DND-41 (cell line): Measurements from ENCODE around the gene UNK.

Experiments
- ATAC-seq: fragments of 200-7000 bp; cut with Tn5 transposase; 3 replicates; pipeline ENCODE4 v1.9.1; 2021; ENCODE audit warnings: low read depth; ENCODE audit not compliant: insufficient read depth
- DNase-seq: peaks from one replicate; pipeline ENCODE4 v3.0.0-alpha.2; 2020
- H2AFZ ChIP-seq: 2 replicates; pipeline ENCODE4 v1.6.0; 2012; ENCODE audit warnings: low read depth, low read length
- H3K27ac ChIP-seq: 2 replicates; pipeline ENCODE4 v1.5.1; 2012; ENCODE audit warnings: low read length, inconsistent platforms
- H3K27me3 ChIP-seq: fragments of 200-600 bp; sonication (generic); 2 replicates; pipeline ENCODE4 v1.6.0; 2012; ENCODE audit warnings: low read length, mild to moderate bottlenecking, inconsistent platforms; ENCODE audit not compliant: insufficient read depth, poor library complexity
- H3K36me3 ChIP-seq: 2 replicates; pipeline ENCODE4 v1.5.1; 2012; ENCODE audit warnings: low read length, inconsistent platforms; ENCODE audit not compliant: insufficient read depth
- H3K4me1 ChIP-seq: 2 replicates; pipeline ENCODE4 v1.5.1; 2012; ENCODE audit warnings: mild to moderate bottlenecking, low read length; ENCODE audit not compliant: insufficient read depth
- H3K4me2 ChIP-seq: 2 replicates; pipeline ENCODE4 v1.6.0; 2012; ENCODE audit warnings: mild to moderate bottlenecking, moderate library complexity, low read length, inconsistent platforms; ENCODE audit not compliant: insufficient read depth
- H3K4me3 ChIP-seq, 2 experiments: fragments of 200-600 bp in 1 of 2; shearing (Covaris generic) in 1 of 2; 2 replicates each; pipeline ENCODE4 v1.5.1; 2012 to 2016; ENCODE audit warnings: inconsistent platforms in 2 of 2, low read length in 2 of 2, mild to moderate bottlenecking in 2 of 2, low read depth in 1 of 2, moderate library complexity in 1 of 2
- H3K79me2 ChIP-seq: 2 replicates; pipeline ENCODE4 v1.6.0; 2012; ENCODE audit warnings: low read length, inconsistent platforms; ENCODE audit not compliant: insufficient read depth
- H3K9ac ChIP-seq: 2 replicates; pipeline ENCODE4 v1.6.0; 2012; ENCODE audit warnings: low read depth, mild to moderate bottlenecking, inconsistent platforms, low read length, moderate library complexity
- H3K9me3 ChIP-seq: 2 replicates; pipeline ENCODE4 v1.5.1; 2012; ENCODE audit warnings: low read length, moderate library complexity, mild to moderate bottlenecking, inconsistent platforms; ENCODE audit not compliant: insufficient read depth, severe bottlenecking
- H4K20me1 ChIP-seq: 2 replicates; pipeline ENCODE4 v1.6.0; 2012; ENCODE audit warnings: low read length; ENCODE audit not compliant: insufficient read depth
- CTCF ChIP-seq: IDR thresholded peaks from 2 replicates; pipeline ENCODE4 v1.5.1; 2012; ENCODE audit warnings: borderline replicate concordance, low read length, moderate library complexity, mild to moderate bottlenecking; ENCODE audit not compliant: poor library complexity, severe bottlenecking; ENCODE audit errors: extremely low read depth
- EZH2 ChIP-seq: IDR thresholded peaks from 3 replicates; pipeline ENCODE4 v1.6.1; 2012; ENCODE audit warnings: borderline replicate concordance, low read depth, mild to moderate bottlenecking, moderate library complexity, low read length, inconsistent platforms; ENCODE audit not compliant: severe bottlenecking

Gene UNK

GRCh38 chr17:75819116-75819515 lies 34.5 kb downstream of the UNK start:
- TF ChIP-seq EZH2 (no peak), CTCF (peak; percentile 12)
- Histone ChIP-seq H3K27ac (no peak overlapping the region), H3K79me2 (no peaks in the 10 kb centered on the region), H3K36me3 (peaks cover 98% of the 10 kb centered on the region), H3K4me2 (no peak overlapping the region), H2AFZ (no peak overlapping the region), H3K27me3 (no peaks in the 10 kb centered on the region), H3K9me3 (no peaks in the 10 kb centered on the region), H4K20me1 (peaks cover 5% of the 10 kb centered on the region; the same call in 1 of the 2 replicates), H3K4me1 (no peaks in the 10 kb centered on the region), H3K9ac (no peak overlapping the region), H3K4me3 (no peak overlapping the region)
- ATAC-seq: no peak
- DNase-seq: no peak

GRCh38 chr17:75819678-75820077 lies 35.1 kb downstream of the UNK start:
- DNase-seq: no peak
- Histone ChIP-seq H3K4me2 (no peak overlapping the region), H3K9me3 (no peaks in the 10 kb centered on the region), H2AFZ (no peak overlapping the region), H3K4me3 (no peak overlapping the region), H4K20me1 (peaks cover 5% of the 10 kb centered on the region; the same call in 1 of the 2 replicates), H3K4me1 (no peaks in the 10 kb centered on the region), H3K9ac (no peak overlapping the region), H3K36me3 (peaks cover 97% of the 10 kb centered on the region), H3K27me3 (no peaks in the 10 kb centered on the region), H3K27ac (no peak overlapping the region), H3K79me2 (no peaks in the 10 kb centered on the region)
- no peak for ATAC-seq
- no peak for TF ChIP-seq EZH2
- no peak for TF ChIP-seq CTCF

GRCh38 chr17:75820094-75821080 lies 35.8 kb downstream of the UNK start:
- no peak overlapping the region for H3K4me3 ChIP-seq
- DNase-seq: no peak
- no peak overlapping the region for H3K27ac ChIP-seq
- H2AFZ ChIP-seq: no peak overlapping the region
- TF ChIP-seq EZH2 (no peak), CTCF (no peak)
- peaks cover 5% of the 10 kb centered on the region; the same call in 1 of the 2 replicates for H4K20me1 ChIP-seq
- peaks cover 95% of the 10 kb centered on the region for H3K36me3 ChIP-seq
- no peaks in the 10 kb centered on the region for H3K27me3 ChIP-seq
- no peak overlapping the region for H3K4me2 ChIP-seq
- ATAC-seq: no peak
- no peaks in the 10 kb centered on the region for H3K9me3 ChIP-seq
- no peaks in the 10 kb centered on the region for H3K79me2 ChIP-seq
- no peak overlapping the region for H3K9ac ChIP-seq
- no peaks in the 10 kb centered on the region for H3K4me1 ChIP-seq
